HEK293T (cell line): ENCODE results near the gene ARL3.

Source experiments
- CTCF ChIA-PET: fragments of 350-600 bp; formaldehyde crosslinking; extraction: SDS; loops from one replicate; lab custom pipeline; 2021; ENCODE audit warnings: antibody characterized with exemption, inconsistent platforms; lab: Yijun Ruan, JAX
- POLR2A ChIA-PET: fragments of 350-600 bp; formaldehyde crosslinking; extraction: SDS; loops from one replicate; lab custom pipeline; 2020; ENCODE audit warnings: antibody characterized with exemption, inconsistent platforms; lab: Yijun Ruan, JAX
- DNase-seq: peaks from one replicate; pipeline ENCODE4 v3.0.0; 2012; ENCODE audit warnings: mixed read lengths; ENCODE audit errors: extremely low spot score
- ARNT ChIP-seq: fragments of 450-650 bp; IDR thresholded peaks from 2 replicates; pipeline ENCODE4 v1.6.1; 2017; ENCODE audit warnings: mild to moderate bottlenecking
- BHLHE40 ChIP-seq: fragments of 450-650 bp; IDR thresholded peaks from 2 replicates; pipeline ENCODE4 v1.6.1; 2016; ENCODE audit warnings: mild to moderate bottlenecking, moderate library complexity, borderline replicate concordance
- CTBP1 ChIP-seq: fragments of 450-650 bp; IDR thresholded peaks from 2 replicates; pipeline ENCODE4 v1.6.1; 2016; ENCODE audit warnings: borderline replicate concordance
- ELF4 ChIP-seq: fragments of 450-650 bp; IDR thresholded peaks from 2 replicates; pipeline ENCODE4 v1.6.1; 2017; ENCODE audit warnings: antibody characterized with exemption
- FOXA1 ChIP-seq: fragments of 450-650 bp; IDR thresholded peaks from 2 replicates; pipeline ENCODE4 v1.6.1; 2016; ENCODE audit warnings: mild to moderate bottlenecking
- FOXK2 ChIP-seq: fragments of 450-650 bp; IDR thresholded peaks from 2 replicates; pipeline ENCODE4 v1.6.1; 2016; ENCODE audit warnings: mild to moderate bottlenecking
- FOXM1 ChIP-seq: fragments of 450-650 bp; IDR thresholded peaks from 2 replicates; pipeline ENCODE4 v1.6.1; 2017; ENCODE audit warnings: mild to moderate bottlenecking, borderline replicate concordance
- HDGF ChIP-seq: fragments of 450-650 bp; IDR thresholded peaks from 2 replicates; pipeline ENCODE4 v1.6.1; 2017; ENCODE audit warnings: antibody characterized with exemption, borderline replicate concordance
- L3MBTL2 ChIP-seq: fragments of 450-650 bp; conservative IDR thresholded peaks from 2 replicates; pipeline ENCODE4 v1.6.1; 2016; ENCODE audit warnings: mild to moderate bottlenecking
- LEF1 ChIP-seq: fragments of 450-650 bp; IDR thresholded peaks from 2 replicates; pipeline ENCODE4 v1.6.1; 2017; ENCODE audit warnings: mild to moderate bottlenecking, borderline replicate concordance
- NFRKB ChIP-seq: fragments of 450-650 bp; IDR thresholded peaks from 2 replicates; pipeline ENCODE4 v1.6.1; 2016; ENCODE audit warnings: mild to moderate bottlenecking, moderate library complexity
- SP1 ChIP-seq: fragments of 450-650 bp; IDR thresholded peaks from 2 replicates; pipeline ENCODE4 v1.6.1; 2017
- SUZ12 ChIP-seq: fragments of 450-650 bp; IDR thresholded peaks from 2 replicates; pipeline ENCODE4 v1.6.1; 2016; ENCODE audit warnings: mild to moderate bottlenecking
- TARDBP ChIP-seq: fragments of 450-650 bp; IDR thresholded peaks from 2 replicates; pipeline ENCODE4 v1.6.1; 2016
- ZNF384 ChIP-seq: fragments of 450-650 bp; IDR thresholded peaks from 2 replicates; pipeline ENCODE4 v1.6.1; 2016
- TF ChIP-seq, protein P1 (sequence below): fragments of 450-650 bp; IDR thresholded peaks from 2 replicates; pipeline ENCODE4 v1.6.1; 2016

The ARL3 gene

DNA sequence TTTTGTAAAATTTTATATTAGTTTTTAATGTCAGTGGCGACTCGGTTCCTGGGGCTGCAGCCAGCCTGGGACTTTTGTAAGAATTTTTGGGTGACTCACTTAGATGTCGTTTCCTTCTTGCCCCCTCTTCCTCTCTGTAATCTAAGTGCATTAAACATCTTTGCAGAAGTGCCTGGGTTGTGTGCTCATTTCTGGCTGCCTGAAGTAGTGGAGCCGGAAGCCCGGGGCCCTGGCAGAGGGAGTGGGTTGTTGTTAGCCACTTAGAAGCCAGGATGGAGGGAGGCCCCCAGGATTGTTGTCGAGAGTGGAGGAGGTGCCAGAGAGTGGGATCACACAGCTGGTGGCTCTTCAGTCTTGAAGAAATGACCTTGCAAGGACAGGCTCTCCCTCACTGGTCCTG, 80.9 kb downstream of the ARL3 start:
- ChIA-PET CTCF (no interaction called here), POLR2A (no interaction called here)
- TF ChIP-seq ARNT (no peak), LEF1 (no peak), SP1 (no peak), HDGF (no peak), ZNF384 (no peak), L3MBTL2 (no peak), SUZ12 (no peak), NFRKB (no peak), TARDBP (no peak), FOXK2 (no peak), ELF4 (no peak), BHLHE40 (no peak), FOXM1 (no peak), CTBP1 (no peak), FOXA1 (no peak)
- TF ChIP-seq, protein P1, sequence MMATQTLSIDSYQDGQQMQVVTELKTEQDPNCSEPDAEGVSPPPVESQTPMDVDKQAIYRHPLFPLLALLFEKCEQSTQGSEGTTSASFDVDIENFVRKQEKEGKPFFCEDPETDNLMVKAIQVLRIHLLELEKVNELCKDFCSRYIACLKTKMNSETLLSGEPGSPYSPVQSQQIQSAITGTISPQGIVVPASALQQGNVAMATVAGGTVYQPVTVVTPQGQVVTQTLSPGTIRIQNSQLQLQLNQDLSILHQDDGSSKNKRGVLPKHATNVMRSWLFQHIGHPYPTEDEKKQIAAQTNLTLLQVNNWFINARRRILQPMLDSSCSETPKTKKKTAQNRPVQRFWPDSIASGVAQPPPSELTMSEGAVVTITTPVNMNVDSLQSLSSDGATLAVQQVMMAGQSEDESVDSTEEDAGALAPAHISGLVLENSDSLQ = no peak
- no peak for DNase-seq

DNA sequence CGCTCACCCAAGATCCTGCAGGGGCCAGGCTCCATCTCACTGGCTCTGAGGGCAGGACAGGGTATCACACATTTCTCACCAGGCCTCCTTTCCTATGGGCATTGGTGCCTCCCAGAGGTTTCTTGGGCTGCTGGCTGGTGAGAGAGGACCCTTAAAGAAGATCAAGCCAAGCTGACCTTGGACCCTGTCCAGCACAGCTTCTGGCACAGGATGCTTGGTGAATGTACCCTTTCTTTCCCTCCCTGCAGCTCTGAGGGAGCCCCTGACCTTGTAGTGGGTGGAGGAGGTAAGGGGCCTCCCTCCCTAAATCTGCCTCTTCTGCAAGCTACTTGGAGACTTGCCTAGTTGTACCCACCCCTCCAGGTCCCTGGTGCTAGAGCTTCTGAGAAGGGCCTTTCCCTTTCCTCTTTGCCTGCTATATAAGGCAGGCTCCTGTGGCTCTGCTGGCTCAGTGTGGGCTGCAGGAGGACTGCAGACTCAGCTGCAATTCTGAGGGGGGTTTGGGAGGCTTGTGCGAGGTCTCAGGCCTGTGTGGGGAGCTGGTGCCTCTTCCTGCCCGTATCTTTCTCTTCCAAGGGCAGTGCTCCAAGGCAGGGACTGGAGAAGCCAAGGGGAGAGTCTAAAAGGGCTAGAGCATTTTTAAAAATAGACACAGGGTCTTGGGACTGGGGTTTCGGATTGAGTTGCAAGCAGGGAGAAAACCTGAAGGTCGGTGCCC, 81.6 kb downstream of the ARL3 start:
- CTCF ChIA-PET = no interaction called here
- no peak for DNase-seq
- POLR2A ChIA-PET = interaction anchor here (1.1 to 1.3 kb wide), 2 partner anchors 10 to 11 kb away, joined by 4 to 7 read pairs; no protein-coding TSS in a partner anchor
- TF ChIP-seq ARNT (no peak), L3MBTL2 (no peak), ZNF384 (no peak)

DNA sequence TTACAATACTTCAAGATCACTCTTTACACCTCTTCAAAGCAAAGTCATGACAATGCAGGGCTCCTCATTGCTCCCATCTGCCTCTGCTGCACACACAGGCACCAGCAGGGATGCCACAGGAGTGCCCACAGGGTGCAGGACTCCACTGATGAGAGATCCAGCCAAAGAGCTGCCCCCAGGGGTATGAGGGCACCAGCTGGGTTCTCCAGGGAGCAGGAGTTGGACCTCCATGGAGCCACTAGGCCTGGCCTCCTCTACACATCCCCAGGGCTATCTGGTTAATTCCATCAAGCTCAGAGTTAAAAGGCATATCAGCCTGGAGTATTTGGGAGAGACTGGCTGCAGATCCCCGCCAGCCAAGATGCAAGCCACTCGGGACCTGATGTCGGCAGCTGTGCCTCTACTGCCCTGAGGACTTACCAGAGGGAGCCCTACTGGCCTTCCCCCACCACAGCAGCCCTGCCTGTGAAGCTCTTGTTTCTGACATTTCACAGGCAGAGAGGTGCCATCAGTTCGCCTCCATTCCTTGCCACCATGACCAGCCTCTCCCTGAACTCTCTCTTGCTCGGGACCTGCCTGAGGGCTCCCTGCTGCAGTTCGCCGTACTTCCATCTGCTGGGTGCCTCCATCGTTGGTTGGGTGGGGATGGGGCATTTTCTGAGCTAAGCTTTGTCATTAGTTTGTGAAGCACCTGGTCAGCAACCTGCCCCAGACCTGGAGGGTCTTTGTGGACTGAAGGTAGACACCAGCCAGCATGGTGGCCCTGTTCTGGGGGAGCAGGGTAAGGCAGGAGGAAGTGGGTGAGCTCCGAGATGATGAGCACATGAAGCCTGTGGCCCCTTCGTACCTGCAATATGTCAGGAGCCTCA, 82.4 kb downstream of the ARL3 start:
- TF ChIP-seq HDGF (no peak), CTBP1 (no peak), FOXK2 (no peak), ZNF384 (no peak), ELF4 (no peak), ARNT (no peak), SUZ12 (no peak), BHLHE40 (no peak), L3MBTL2 (no peak), TARDBP (no peak), NFRKB (no peak), FOXM1 (no peak), LEF1 (no peak), FOXA1 (no peak), SP1 (no peak)
- TF ChIP-seq, protein P1 = no peak

DNA sequence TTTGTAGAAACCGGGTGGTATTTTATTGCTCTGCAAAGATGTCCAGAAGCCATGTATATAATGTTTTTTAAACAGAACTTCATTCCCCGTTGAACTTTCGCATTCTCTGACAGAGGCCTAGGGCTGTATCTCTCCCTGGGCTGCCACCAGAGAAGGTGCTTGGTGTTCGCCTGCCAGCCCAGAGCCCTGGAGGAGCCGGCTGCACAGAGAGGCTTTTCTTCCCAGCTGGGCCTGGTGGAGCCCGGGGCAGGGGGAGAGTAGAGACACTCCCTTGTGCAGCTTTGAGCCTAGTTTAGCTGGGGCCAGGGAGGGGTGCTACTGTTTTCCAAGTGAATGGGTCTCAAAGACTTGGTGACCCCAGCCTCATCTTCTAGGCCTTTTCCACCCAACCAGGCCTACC, 83.5 kb downstream of the ARL3 start:
- no peak for DNase-seq
- no peak for TF ChIP-seq ARNT
- TF ChIP-seq HDGF = no peak
- TF ChIP-seq CTBP1 = no peak
- no peak for TF ChIP-seq TARDBP
- TF ChIP-seq L3MBTL2 = no peak
- TF ChIP-seq, protein P1 = no peak
- no peak for TF ChIP-seq BHLHE40
- no peak for TF ChIP-seq LEF1
- no peak for TF ChIP-seq FOXA1
- TF ChIP-seq FOXM1 = no peak
- no peak for TF ChIP-seq FOXK2
- TF ChIP-seq ZNF384 = no peak
- no peak for TF ChIP-seq SUZ12
- TF ChIP-seq SP1 = no peak
- TF ChIP-seq ELF4 = no peak
- no peak for TF ChIP-seq NFRKB
- ChIA-PET CTCF (interaction anchor here (1.0 kb wide), 1 partner anchor 47 kb away, joined by 3 read pairs; no protein-coding TSS in a partner anchor), POLR2A (interaction anchor here (0.9 kb wide), 1 partner anchor 11 kb away, joined by 4 read pairs; no protein-coding TSS in a partner anchor)

More for the DNA sequence above, 82.4 kb downstream of the ARL3 start:
- no peak for DNase-seq
- POLR2A ChIA-PET = interaction anchor here (0.9 to 1.3 kb wide), 3 partner anchors 10 to 11 kb away, joined by 4 to 7 read pairs (median 4); no protein-coding TSS in a partner anchor
- CTCF ChIA-PET = no interaction called here

DNA sequence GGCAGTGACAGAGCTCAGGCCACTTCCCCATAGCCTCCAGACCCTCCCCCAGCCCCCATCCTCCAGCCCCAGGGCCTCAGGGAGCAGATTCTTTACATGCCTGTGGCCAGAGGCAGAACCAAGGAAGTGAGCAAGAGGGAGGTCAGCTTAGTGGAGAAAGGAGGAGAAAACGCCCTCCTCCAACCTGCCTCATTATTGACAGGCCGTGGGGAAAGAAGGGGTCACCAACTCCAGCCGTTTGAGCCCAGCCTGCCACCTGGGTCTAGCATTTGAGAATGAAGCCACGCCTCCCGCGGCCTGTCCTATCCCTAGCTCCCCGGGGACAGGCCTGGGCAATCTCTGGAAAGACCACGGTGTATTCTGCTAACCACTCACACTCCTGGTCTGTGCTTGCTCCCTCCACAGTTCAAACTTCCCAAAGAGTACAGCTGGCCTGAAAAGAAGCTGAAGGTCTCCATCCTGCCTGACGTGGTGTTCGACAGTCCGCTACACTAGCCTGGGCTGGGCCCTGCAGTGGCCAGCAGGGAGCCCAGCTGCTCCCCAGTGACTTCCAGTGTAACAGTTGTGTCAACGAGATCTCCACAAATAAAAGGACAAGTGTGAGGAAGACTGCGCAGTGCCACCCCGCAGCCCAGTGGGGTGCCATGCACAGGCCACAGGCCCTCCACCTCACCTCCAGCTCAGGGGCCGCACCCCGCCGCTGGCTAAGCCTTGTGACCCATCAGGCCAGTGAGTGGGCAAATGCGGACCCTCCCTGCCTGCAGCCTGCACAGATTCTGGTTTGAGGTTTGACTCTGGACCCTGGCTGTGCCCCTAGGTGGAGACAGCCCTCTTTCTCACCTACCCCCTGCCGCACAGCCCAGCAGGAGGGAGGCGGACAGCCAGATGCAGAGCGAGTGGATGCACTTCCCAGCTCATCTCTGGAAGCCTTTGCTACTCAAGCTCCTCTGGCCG, 84.3 kb downstream of the ARL3 start:
- TF ChIP-seq FOXK2 = no peak
- no peak for TF ChIP-seq SUZ12
- TF ChIP-seq TARDBP = no peak
- no peak for TF ChIP-seq FOXM1
- no peak for TF ChIP-seq BHLHE40
- TF ChIP-seq SP1 = no peak
- no peak for TF ChIP-seq ZNF384
- TF ChIP-seq L3MBTL2 = no peak
- no peak for TF ChIP-seq CTBP1
- no peak for TF ChIP-seq HDGF
- no peak for TF ChIP-seq ELF4
- TF ChIP-seq FOXA1 = no peak
- no peak for TF ChIP-seq LEF1
- TF ChIP-seq, protein P1 = no peak
- TF ChIP-seq NFRKB = no peak
- no peak for TF ChIP-seq ARNT

More for the DNA sequence above, 84.3 kb downstream of the ARL3 start:
- POLR2A ChIA-PET = interaction anchor here (1.0 kb wide), 1 partner anchor 15 kb away, joined by 3 read pairs; the partner anchor contains the start of gene TRIM8
- CTCF ChIA-PET = interaction anchor here (1.0 kb wide), 1 partner anchor 46 kb away, joined by 3 read pairs; no protein-coding TSS in a partner anchor
- DNase-seq = no peak
